WI38 (cell line): Measurements from ENCODE around the gene DOCK1.
"Not testable (repeated sequence)": the region's sequence is repeated elsewhere in the genome, so short reads cannot be mapped to it uniquely, and the experiment has no call there.

ENCODE experiments used
- H3K4me3 ChIP-seq: 2 replicates; pipeline ENCODE4 v1.5.1; 2011; ENCODE audit warnings: low read depth, mild to moderate bottlenecking, control low read depth, low read length
- TF ChIP-seq, protein P1 (sequence below): IDR thresholded peaks from 2 replicates; pipeline ENCODE4 v1.5.1; 2012; ENCODE audit warnings: low read depth, mild to moderate bottlenecking, control low read depth, low read length

Gene DOCK1

DNA sequence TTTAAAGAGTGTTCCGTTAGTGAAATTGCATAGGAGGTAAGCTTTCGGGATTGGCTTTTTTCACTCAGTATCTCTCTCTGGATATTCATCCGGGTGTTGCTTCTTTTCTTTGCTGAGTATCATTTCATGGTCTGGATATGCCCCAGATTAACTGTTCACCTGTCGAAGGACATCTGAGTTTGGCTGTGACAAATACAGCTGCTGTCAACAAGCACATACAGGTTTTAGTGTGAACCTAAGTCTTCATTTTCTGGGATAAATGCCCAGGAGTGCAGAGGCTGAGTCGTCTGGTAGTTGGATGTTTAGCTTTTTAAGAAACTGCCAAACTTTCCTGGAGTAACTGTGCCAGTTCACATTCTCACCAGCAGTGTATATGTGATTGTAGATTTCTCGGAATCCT lies 5.6 kb downstream of the DOCK1 start:
- no peak overlapping the region for H3K4me3 ChIP-seq
- TF ChIP-seq, protein P1, sequence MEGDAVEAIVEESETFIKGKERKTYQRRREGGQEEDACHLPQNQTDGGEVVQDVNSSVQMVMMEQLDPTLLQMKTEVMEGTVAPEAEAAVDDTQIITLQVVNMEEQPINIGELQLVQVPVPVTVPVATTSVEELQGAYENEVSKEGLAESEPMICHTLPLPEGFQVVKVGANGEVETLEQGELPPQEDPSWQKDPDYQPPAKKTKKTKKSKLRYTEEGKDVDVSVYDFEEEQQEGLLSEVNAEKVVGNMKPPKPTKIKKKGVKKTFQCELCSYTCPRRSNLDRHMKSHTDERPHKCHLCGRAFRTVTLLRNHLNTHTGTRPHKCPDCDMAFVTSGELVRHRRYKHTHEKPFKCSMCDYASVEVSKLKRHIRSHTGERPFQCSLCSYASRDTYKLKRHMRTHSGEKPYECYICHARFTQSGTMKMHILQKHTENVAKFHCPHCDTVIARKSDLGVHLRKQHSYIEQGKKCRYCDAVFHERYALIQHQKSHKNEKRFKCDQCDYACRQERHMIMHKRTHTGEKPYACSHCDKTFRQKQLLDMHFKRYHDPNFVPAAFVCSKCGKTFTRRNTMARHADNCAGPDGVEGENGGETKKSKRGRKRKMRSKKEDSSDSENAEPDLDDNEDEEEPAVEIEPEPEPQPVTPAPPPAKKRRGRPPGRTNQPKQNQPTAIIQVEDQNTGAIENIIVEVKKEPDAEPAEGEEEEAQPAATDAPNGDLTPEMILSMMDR: no peak

DNA sequence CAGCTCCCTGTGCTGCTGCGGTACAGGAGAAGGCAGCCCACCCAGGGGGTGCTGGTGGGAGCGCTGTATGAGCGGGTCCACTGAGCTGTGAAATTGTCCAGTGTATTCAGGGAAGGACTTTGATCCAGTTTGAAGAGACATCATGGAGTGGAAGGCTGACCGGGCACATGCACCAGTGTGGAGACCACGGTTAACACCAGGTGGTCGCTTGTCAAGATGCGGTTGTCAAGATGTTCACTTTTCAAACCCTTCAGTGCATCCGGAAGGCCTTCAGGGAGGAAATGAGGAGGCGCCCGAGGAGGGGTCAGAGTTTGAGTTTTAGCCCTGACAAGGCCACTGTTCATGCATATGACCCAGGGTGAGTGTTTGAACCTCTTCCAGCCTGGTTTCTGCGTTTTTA lies 6.1 kb downstream of the DOCK1 start:
- H3K4me3 ChIP-seq: no peak overlapping the region
- TF ChIP-seq, protein P1: no peak

DNA sequence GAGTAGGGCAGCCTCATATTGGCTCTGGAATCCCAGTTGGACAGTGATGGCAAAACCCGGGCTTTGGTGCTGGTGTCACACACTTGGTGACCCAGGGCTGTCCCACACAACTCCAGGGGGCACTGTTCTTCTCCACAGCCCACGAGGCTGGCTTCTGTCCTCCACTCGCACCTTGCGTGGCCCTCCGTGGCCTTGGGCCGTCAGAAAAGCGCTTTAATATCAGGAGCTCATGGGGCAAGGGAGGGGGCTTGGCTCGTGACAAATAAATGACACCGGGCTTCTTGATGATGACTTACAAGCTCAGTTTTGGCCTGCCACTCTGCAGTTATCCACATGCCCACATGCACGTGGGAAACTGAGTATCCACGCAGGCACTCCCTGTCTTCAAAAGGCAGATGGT lies 8.1 kb downstream of the DOCK1 start:
- no peak overlapping the region for H3K4me3 ChIP-seq
- TF ChIP-seq, protein P1: no peak

DNA sequence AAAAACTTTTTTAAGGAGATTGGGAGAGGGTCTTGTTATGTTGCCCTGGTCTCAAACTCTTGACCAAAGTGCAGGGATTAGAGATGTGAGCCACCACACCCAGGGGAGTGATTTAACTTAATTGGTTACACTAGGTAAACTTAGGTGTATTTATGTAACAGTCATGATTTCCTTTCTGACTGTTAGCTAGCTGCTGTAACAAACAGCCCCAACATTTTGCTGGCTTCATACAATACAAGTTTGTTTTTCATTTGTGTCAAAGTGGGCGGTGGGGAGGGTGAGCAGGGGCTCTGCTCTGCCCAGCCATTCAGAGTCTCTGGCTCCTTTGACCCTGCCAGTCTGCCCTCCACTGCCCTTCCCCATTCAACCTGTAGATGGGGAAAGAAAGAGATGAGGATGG lies 9.3 kb downstream of the DOCK1 start:
- H3K4me3 ChIP-seq: no peak overlapping the region
- TF ChIP-seq, protein P1: no peak

DNA sequence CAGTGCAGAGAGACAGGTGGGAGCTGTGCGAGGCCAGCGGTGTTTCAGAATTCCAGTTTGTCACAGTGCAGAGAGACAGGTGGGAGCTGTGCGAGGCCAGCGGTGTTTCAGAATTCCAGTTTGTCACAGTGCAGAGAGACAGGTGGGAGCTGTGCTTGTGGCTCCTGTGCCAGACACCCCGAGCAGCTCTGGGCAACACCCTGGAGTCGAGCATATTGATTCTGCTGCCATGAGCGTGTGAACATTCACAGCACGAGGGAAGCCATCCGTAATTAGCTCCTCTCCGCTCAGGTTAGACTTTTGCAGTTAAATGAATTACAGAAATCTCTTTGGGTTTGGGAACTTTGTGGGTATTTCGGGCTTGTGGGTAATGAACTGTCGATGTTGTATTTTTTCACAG lies 11.7 kb downstream of the DOCK1 start:
- H3K4me3 ChIP-seq: not testable (repeated sequence)

DNA sequence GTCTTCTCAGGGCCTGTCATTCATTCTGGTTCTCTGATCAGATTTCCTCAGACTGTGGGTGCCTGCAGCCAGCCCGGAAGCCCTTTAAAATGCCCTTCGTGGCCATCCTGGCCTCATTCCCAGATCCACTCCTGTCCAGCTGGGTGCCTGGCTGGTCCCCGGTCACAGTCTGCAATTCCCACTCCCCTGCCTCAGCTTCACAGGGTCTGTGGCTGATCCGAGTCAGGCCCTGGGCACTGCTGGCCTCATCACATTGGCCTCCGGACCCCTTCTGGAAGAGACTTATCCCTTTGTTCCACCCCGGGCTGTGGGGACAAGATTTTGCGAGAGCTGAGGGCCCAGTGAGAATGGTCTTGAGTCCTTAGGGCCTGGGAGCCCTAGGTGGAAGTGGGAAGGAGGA lies 12.1 kb downstream of the DOCK1 start:
- no peak overlapping the region for H3K4me3 ChIP-seq
- TF ChIP-seq, protein P1: no peak

DNA sequence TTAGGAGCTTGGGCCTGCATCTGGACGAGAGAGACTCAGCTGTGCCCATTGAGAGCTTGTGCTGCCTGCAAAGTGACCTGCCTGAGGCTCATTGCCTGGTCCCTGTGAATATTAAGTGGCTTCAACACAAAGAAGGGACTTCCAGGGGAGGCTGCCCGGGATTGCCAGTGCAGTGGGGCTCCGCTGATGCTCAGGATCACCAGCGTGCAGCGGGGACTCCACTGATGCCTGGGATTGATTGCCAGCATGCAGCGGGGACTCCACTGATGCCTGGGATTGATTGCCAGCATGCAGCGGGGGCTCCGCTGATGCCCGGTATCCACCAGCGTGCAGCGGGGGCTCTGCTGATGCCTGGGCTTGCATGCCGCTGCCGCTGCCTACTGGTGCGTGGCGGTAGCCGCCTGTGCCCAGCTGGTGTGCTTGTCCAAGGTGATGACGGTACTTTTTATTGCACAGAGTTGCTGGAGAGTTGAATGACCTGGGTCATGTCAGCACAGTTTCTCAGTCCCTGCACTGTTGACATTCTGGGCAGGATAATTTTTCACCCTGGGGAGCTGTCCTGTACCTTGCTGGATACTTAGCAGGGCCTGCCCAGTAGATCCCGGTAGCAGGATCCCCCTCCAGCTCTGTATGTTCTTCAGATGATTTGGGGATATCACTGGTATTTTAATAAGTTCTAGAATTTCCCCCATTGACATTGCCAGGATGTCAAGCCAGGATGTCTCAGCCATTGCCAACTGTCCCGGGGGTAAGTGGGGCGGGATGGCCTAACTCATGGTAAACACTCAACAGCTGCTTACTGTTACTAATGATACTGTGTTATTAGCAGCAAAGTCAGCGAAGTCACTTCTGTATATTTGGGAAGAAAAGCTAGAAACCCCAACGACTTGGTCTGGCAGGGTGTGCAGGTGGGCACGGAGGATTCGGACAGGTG lies 13.0 kb downstream of the DOCK1 start:
- H3K4me3 ChIP-seq: no peak overlapping the region
- TF ChIP-seq, protein P1: no peak
